Measurements from ENCODE around the gene RPN2.

RPN2 gene

DNA sequence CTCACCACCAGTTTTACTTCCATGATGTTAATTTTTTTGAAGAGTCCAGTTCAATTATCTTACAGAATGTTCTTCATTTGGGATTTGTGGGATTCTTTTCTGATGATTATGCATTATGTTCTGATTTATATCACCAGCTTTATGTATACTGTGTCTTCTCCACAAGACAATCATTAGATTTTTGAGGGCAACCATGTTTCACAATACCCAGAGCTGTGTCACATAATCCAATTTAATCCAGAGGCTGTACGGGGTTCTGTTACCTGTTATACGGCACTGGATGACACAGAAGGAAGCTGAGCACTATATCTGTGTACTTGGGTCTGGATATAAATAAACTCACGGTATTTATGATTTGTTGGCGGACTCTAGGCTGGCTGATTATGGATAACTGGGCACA is 41.6 kb upstream of the RPN2 start:
- TF ChIP-seq, protein P1, sequence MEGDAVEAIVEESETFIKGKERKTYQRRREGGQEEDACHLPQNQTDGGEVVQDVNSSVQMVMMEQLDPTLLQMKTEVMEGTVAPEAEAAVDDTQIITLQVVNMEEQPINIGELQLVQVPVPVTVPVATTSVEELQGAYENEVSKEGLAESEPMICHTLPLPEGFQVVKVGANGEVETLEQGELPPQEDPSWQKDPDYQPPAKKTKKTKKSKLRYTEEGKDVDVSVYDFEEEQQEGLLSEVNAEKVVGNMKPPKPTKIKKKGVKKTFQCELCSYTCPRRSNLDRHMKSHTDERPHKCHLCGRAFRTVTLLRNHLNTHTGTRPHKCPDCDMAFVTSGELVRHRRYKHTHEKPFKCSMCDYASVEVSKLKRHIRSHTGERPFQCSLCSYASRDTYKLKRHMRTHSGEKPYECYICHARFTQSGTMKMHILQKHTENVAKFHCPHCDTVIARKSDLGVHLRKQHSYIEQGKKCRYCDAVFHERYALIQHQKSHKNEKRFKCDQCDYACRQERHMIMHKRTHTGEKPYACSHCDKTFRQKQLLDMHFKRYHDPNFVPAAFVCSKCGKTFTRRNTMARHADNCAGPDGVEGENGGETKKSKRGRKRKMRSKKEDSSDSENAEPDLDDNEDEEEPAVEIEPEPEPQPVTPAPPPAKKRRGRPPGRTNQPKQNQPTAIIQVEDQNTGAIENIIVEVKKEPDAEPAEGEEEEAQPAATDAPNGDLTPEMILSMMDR (IDR thresholded peaks at IDR 0.05; ENCODE audit: insufficient read depth, low read length, poor library complexity, severe bottlenecking), result no peak
- no peak for TF ChIP-seq EZH2phosphoT487 (conservative IDR thresholded peaks at IDR 0.05; ENCODE audit: low read length)
- Histone ChIP-seq H3K27me3 (ENCODE audit: low read length) (no peaks in the 10 kb centered on the region), H3K9me2 (replicated peaks; ENCODE audit: insufficient read depth, low read length) (no peaks in the 10 kb centered on the region), H3K4me3 (ENCODE audit: insufficient read depth, low read length, poor library complexity, severe bottlenecking) (no peak overlapping the region), H3K9me3 (ENCODE audit: insufficient read depth, low read length) (no peaks in the 10 kb centered on the region), H3K36me3 (ENCODE audit: low read length) (no peaks in the 10 kb centered on the region), H4K20me1 (ENCODE audit: low read depth, low read length) (no peaks in the 10 kb centered on the region), H3K79me2 (ENCODE audit: insufficient read depth, low read length) (no peaks in the 10 kb centered on the region), H3F3A (ENCODE audit: insufficient read depth) (no peaks in the 10 kb centered on the region), H3K9ac (ENCODE audit: low read length) (no peak overlapping the region), H3K4me2 (ENCODE audit: low read depth, low read length, poor library complexity, severe bottlenecking) (no peak overlapping the region), H3K27ac (ENCODE audit: low read depth, low read length) (no peak overlapping the region), H2AFZ (ENCODE audit: low read depth, low read length, severe bottlenecking) (no peak overlapping the region)

DNA sequence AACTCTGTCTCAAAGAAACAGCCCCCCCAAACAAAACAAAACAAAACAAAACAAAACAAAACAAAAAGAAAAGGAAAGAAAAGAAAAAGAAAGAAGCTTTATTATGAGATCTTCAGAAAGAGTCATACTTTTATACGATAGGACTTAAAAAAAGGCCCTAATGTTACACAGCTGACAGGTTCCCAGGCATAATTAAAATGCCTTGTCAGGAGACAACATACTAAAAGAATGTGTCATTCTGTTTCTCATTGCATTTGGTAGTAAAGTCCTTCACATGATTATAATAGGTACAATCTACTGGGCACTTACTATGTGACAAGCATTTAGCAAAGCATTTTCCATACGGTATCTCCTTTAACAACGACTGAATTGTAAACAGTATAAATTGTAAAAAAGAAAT is 36.4 kb upstream of the RPN2 start:
- Histone ChIP-seq H3K27ac (ENCODE audit: low read depth, low read length) (no peak overlapping the region), H3K9me3 (ENCODE audit: insufficient read depth, low read length) (no peaks in the 10 kb centered on the region), H3K27me3 (ENCODE audit: low read length) (no peaks in the 10 kb centered on the region), H3K4me3 (ENCODE audit: insufficient read depth, low read length, poor library complexity, severe bottlenecking) (no peak overlapping the region), H3K79me2 (ENCODE audit: insufficient read depth, low read length) (no peaks in the 10 kb centered on the region), H4K20me1 (ENCODE audit: low read depth, low read length) (no peaks in the 10 kb centered on the region), H3K36me3 (ENCODE audit: low read length) (no peaks in the 10 kb centered on the region), H2AFZ (ENCODE audit: low read depth, low read length, severe bottlenecking) (no peak overlapping the region), H3K9ac (ENCODE audit: low read length) (no peak overlapping the region), H3F3A (ENCODE audit: insufficient read depth) (no peaks in the 10 kb centered on the region), H3K9me2 (replicated peaks; ENCODE audit: insufficient read depth, low read length) (no peaks in the 10 kb centered on the region), H3K4me2 (ENCODE audit: low read depth, low read length, poor library complexity, severe bottlenecking) (no peak overlapping the region)
- TF ChIP-seq, protein P1 (IDR thresholded peaks at IDR 0.05; ENCODE audit: insufficient read depth, low read length, poor library complexity, severe bottlenecking), result no peak
- no peak for TF ChIP-seq EZH2phosphoT487 (conservative IDR thresholded peaks at IDR 0.05; ENCODE audit: low read length)

DNA sequence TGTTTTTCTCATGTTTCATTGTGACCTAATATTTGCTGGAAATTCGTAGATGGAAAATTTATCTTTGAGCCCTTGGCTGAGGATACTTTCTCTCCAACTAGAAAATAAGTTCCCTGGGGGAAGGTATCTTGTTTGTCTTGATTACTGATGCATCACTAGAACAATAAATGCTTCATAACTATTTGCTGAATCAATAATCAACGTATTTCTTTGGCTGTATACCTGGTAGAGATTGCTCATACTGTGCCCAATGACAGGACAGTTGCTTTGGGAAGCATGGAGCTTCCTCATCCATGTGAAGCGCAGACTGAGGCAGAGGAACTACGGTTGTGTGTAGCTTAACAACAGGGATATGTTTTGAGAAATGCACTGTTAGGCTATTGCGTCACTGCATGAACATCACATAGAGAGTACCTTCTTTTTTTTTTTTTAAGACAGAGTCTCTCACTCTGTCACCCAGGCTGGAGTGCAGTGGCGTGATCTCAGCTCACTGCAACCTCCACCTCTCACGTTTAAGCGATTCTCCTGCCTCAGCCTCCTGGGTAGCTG is 34.2 kb upstream of the RPN2 start:
- H3K9me3 ChIP-seq (ENCODE audit: insufficient read depth, low read length), result no peaks in the 10 kb centered on the region
- H3K9ac ChIP-seq (ENCODE audit: low read length), result no peak overlapping the region
- H3K27me3 ChIP-seq (ENCODE audit: low read length), result no peaks in the 10 kb centered on the region
- no peak for TF ChIP-seq EZH2phosphoT487 (conservative IDR thresholded peaks at IDR 0.05; ENCODE audit: low read length)
- TF ChIP-seq, protein P1 (IDR thresholded peaks at IDR 0.05; ENCODE audit: insufficient read depth, low read length, poor library complexity, severe bottlenecking), result no peak
- no peak overlapping the region for H3K27ac ChIP-seq (ENCODE audit: low read depth, low read length)
- no peak overlapping the region for H2AFZ ChIP-seq (ENCODE audit: low read depth, low read length, severe bottlenecking)
- no peaks in the 10 kb centered on the region for H3K9me2 ChIP-seq (replicated peaks; ENCODE audit: insufficient read depth, low read length)
- no peak overlapping the region for H3K4me3 ChIP-seq (ENCODE audit: insufficient read depth, low read length, poor library complexity, severe bottlenecking)
- H4K20me1 ChIP-seq (ENCODE audit: low read depth, low read length), result no peaks in the 10 kb centered on the region
- no peaks in the 10 kb centered on the region for H3F3A ChIP-seq (ENCODE audit: insufficient read depth)
- no peak overlapping the region for H3K4me2 ChIP-seq (ENCODE audit: low read depth, low read length, poor library complexity, severe bottlenecking)
- no peaks in the 10 kb centered on the region for H3K36me3 ChIP-seq (ENCODE audit: low read length)
- no peaks in the 10 kb centered on the region for H3K79me2 ChIP-seq (ENCODE audit: insufficient read depth, low read length)

Data from SU-DHL-6 (cell line).